Subcutaneous adipose tissue (tissue), 4 donors: Measurements from ENCODE around the gene DNAJB13. TPM values are rescaled to one million over a fixed set of nuclear protein-coding genes. Genes with fewer than 3 reads are reported as not detected.

Experiments
- total RNA-seq, 4 donors: library from RNA; depleted of rRNA; stranded (reverse); fragments of >200 nt; gene quantifications; one replicate each; pipeline ENCODE4 v1.1.0, GENCODE V29; 2016
- TF ChIP-seq, protein P1 (sequence below): fragments of 450-650 bp; IDR thresholded peaks from one replicate; pipeline ENCODE4 v1.5.1; 2016; ENCODE audit warnings: low read depth, mild to moderate bottlenecking, control low read depth, antibody characterized with exemption, moderate library complexity

DNAJB13 gene
- total RNA-seq, 4 donors from 2014 or later: not detected

DNA sequence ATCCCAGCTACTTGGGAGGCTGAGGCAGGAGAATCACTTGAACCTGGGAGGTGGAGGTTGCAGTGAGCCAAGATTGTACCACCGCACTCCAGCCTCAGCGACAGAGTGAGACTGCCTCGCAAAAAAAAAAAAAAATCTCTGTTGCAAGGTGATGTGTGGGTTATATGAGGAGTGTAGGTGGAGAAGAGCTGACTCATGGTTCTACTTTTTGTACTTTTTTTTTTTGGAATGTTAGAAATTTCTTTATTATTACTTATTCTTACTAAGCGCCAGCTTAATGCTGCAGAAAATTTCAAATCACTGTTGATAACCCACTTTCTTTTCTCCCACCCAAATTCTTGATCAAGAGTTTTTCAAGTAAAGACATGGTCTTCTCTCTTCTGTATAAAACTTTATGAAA is 29.6 kb upstream of the DNAJB13 start:
- TF ChIP-seq, protein P1, sequence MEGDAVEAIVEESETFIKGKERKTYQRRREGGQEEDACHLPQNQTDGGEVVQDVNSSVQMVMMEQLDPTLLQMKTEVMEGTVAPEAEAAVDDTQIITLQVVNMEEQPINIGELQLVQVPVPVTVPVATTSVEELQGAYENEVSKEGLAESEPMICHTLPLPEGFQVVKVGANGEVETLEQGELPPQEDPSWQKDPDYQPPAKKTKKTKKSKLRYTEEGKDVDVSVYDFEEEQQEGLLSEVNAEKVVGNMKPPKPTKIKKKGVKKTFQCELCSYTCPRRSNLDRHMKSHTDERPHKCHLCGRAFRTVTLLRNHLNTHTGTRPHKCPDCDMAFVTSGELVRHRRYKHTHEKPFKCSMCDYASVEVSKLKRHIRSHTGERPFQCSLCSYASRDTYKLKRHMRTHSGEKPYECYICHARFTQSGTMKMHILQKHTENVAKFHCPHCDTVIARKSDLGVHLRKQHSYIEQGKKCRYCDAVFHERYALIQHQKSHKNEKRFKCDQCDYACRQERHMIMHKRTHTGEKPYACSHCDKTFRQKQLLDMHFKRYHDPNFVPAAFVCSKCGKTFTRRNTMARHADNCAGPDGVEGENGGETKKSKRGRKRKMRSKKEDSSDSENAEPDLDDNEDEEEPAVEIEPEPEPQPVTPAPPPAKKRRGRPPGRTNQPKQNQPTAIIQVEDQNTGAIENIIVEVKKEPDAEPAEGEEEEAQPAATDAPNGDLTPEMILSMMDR: no peak

DNA sequence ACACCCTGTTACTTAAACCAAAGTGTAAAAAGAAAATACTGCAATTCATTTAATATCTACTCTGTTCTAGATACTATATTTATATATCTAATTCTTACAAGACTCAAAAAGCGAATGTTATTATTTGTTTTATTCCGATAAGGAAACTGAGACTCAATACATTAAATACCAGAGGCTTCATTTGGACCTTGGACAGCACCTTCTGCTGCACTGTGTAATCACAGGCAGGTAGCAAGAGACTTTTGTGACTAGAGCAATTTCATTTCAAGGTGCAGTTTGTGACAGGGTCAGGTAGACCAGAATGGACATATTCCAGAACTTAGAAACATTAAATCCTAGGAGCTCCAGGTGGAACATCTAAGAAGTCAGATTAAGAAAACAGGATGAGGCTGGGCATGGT is 21.4 kb upstream of the DNAJB13 start:
- TF ChIP-seq, protein P1: no peak

DNA sequence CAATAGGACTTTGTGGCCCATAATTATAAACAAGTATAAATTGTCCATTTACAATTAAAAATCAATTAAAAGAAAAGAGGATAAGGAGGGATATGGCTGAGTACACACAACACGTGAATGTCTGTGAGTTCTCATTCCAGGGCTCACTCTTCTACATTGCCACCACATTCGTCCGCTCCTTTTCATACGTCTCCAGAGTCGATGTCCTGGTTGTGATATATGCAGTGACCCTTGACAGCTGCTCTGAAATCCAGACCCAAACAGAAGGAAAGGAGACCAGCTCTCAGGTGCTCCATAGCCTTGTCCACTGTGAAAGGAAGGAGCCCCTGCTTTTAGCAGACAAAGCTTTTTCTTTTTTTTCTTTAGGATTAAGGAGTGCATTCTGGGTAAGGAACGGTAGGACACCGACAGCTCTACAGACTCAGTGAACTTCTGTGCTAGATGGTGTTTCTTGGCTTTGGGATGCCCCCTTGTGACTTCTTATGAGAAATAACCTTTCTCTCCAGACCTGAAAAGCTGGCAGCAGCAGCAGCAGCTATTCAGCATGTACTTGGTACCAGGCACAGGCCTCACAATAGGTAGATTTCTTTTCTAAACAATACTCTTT is 19.7 kb upstream of the DNAJB13 start:
- TF ChIP-seq, protein P1: no peak

DNA sequence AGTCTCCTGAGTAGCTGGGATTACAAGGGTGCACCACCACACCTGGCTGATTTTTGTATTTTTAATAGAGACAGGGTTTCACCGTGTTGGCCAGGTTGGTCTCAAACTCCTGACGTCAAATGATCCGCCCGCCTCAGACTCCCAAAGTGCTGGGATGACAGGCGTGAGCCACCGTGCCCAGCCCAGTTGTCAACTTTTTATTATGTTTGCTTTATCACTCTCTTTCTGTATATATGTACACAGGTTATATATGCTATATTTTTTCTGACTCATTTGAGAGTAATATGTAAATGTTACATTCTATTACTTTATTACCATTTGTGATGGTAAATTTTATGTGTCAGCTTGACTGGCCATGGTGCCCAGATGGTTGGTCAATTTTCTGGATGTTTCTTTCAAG is 18.9 kb upstream of the DNAJB13 start:
- TF ChIP-seq, protein P1: no peak

- TF ChIP-seq, protein P1: no peak
Observed at GRCh38 chr11:73932781-73933180, 18.0 kb upstream of the DNAJB13 start.

- TF ChIP-seq, protein P1: no peak
Observed at GRCh38 chr11:73939096-73939495, 11.7 kb upstream of the DNAJB13 start.

DNA sequence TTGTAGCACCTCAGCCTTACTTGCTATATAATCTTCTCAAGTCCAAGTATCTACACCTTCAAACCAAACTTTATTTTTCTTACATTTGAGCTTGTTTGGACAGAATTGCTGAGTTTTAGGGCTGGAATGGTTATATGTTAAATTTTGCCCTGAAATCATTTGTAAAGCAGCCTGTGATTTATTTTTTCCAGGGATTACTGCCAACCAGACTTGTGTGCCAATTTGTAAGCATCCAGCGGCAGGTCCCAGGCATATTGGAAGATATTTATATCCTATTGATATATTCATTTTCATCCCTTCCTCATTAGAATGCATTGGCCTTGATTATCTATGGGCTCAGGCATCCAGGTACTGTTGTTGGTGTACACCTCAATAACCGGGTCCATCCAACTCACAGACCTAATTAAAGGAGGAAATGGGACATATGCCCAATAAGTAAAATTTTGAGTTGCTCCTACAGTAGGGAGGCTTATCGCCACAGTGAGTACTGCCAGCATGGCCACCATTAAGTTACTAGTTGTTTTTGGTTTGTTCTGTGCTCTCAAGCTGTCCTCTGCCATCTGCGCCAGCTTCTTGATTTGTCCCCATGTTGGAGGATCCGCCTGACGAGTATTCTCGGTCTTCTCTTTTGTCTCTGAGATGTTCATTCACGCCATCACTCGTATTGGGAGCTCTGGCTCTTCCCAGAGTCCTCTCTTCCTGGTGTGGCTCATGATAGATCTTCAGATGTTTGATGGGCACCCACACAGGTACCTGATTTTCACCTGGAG is 9.8 kb upstream of the DNAJB13 start:
- TF ChIP-seq, protein P1: no peak
